GM10266 (cell line): ENCODE measurements around the gene CDX2.

ENCODE experiments used
- DNase-seq: peaks from one replicate; pipeline ENCODE4 v3.0.0; 2012; ENCODE audit errors: extremely low spot score
- CTCF ChIP-seq: IDR thresholded peaks from 2 replicates; pipeline ENCODE4 v1.5.1; 2012; ENCODE audit warnings: mild to moderate bottlenecking, low read depth; ENCODE audit not compliant: control insufficient read depth, insufficient read depth; ENCODE audit errors: missing control alignments

The CDX2 gene

GRCh38 chr13:27933580-27934328 is 35.4 kb downstream of the CDX2 start:
- DNase-seq, result no peak
- TF ChIP-seq CTCF, result no peak

- no peak for DNase-seq
- no peak for TF ChIP-seq CTCF
These were observed 36.0 kb downstream of the CDX2 start for GRCh38 chr13:27933118-27933517.

GRCh38 chr13:27929868-27930267 is 39.2 kb downstream of the CDX2 start:
- no peak for TF ChIP-seq CTCF

DNA sequence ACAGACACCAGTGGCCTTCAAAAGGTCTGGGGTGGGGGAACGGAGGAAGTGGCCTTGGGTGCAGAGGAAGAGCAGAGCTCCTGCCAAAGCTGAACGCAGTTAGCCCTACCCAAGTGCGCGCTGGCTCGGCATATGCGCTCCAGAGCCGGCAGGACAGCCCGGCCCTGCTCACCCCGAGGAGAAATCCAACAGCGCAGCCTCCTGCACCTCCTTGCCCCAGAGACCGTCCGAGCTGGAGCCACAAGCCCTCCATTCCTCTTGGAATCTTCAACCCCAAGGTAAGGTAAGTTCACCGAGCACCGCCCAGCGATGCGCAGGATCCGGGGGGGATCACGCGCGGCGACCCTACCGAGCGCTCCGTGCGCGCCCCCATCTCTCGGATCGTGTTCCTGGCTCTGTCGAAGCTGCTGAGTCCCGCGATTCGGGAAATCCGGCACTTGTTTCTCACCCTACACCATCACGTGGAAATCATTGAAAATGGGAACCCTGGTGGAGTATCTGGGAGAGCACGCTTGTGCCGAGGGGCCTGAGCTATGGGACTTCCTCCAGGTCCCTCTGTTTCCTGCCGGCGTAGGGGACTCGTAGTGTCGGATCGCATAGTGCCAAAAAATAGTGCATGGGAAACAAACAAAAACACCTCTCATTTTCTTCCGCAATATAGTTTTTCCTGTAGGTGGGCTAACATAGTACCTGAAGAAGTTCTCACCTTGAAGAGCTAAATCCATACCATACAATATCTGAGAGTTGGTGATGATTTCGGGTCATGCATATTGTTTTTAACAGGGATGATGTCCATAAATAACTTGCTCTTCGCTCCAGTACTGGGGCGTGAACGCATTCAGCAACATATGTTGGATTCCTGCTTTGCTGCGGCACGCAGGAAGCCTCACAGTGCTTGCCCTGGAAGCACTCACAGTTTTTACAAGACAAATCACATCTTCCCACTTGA is 40.0 kb downstream of the CDX2 start:
- no peak for DNase-seq
- TF ChIP-seq CTCF, result no peak

More at GRCh38 chr13:27929868-27930267, 39.2 kb downstream of the CDX2 start:
- no peak for DNase-seq

GRCh38 chr13:27928353-27928804 is 40.7 kb downstream of the CDX2 start:
- DNase-seq, result no peak
- no peak for TF ChIP-seq CTCF

- no peak for DNase-seq
- TF ChIP-seq CTCF, result no peak
These were observed 41.4 kb downstream of the CDX2 start for GRCh38 chr13:27927444-27928352.
